Activated CD4-positive, alpha-beta T cell treated with anti-CD3 and anti-CD28 coated beads, Interleukin-10, Interleukin-2, amounts not matched to agents 100 ng/mL and 50 ng/mL, durations not matched to agents 16 hours and 8 hours (primary cell): ENCODE results near the gene GPR31.

Experiments
- DNase-seq: peaks from one replicate; pipeline ENCODE4 v3.0.0-alpha.2; 2020

Gene GPR31

DNA sequence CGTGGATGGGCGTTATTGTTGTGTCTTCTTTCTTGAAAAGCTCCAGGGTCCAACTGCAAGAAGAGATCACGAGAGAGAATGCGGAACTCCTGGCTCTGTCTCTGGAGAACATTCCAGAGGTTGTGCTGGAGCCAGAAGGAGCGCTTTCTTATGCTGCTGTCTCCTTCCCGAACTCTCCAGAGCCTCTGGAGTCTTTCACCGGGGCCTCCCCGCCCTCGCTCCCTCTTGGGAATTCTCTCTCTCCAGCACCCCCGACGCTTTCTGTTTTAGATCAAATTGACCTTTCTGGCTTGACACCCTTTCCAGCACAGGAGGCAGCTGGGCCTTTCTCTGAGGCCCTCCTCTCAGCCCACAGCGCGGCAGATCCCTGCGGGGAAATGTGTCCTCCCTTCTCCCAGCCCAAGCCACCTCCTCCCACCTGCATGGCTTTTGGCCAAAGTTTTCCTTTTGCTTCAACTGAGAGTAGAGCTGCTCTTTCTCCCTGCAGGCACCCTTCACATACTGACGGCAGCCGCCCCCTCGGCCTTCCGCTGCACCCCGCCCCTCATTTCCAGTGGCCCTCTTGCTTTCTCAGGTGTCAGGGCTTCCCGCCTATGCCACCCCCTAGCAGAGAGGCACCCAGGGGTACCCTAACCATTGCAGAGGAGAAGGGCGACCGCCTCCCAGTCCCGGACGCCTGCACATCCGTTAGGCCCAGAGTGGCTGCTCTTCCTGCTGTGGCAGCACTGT lies 41.5 kb downstream of the GPR31 start:
- DNase-seq = no peak

DNA sequence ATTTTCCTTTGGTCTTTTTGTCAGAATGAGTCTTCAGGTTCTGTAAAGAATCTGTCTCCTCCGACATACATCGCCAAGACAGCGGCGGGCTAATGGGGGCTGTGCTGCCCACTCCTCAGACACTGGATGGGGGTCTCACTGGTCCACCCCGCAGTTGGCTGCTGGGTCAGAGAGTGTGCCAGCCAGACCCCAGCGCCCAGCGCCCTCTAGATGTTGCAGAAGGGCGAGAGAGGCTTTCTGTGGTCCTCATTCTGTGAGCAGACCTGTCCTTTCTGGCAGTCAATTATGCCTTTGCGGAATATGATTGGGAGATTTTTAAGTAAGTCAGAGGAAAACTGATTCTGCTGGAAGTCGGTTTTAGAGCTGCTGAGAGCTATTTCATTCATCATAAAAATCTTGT lies 42.7 kb downstream of the GPR31 start:
- no peak for DNase-seq

- DNase-seq = peak; percentile 69
These were observed 43.6 kb downstream of the GPR31 start for GRCh38 chr6:167113935-167114910.

GRCh38 chr6:167113047-167113754 lies 44.6 kb downstream of the GPR31 start:
- DNase-seq = no peak

- no peak for DNase-seq
These were observed 45.4 kb downstream of the GPR31 start for GRCh38 chr6:167112421-167112820.

DNA sequence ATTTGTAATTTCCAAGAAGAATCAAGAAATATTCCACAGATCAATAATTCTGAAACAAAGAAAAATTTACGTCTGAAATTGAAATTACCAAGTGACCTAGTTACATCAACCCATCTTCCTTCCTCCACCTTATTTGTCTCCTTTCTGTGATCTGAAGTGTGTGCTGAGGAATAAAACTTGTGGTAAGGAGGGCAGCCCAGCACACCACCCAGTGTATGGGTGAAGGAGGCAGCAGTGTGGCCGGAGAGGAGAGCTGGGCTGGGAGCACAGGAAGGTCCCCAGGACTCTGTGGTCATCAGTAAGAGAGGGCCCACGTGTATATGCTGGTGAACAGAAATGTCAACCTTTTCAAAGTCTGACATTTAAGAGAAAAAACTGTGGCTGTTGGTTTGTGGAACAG lies 46.2 kb downstream of the GPR31 start:
- DNase-seq = no peak

GRCh38 chr6:167109651-167110050 lies 48.1 kb downstream of the GPR31 start:
- DNase-seq = no peak

DNA sequence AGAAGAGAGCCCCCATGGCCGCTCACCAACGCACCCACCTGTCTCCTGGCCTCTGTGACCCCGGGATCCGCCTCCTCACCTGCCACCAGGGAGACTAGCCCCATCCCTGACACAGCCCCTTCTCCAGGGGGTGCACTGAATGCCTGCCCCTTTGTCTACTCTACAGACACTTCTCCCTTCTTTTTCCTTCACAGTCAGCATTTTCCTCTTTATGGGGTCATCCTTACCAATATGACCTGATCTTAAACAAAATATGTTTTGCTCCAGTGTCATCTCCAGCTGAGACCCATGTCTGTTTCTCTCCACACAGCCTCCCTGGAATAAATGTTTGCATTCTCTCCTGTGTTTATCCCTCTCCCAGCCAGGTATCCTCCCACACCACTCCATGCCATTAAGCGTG lies 49.5 kb downstream of the GPR31 start:
- DNase-seq = no peak

DNA sequence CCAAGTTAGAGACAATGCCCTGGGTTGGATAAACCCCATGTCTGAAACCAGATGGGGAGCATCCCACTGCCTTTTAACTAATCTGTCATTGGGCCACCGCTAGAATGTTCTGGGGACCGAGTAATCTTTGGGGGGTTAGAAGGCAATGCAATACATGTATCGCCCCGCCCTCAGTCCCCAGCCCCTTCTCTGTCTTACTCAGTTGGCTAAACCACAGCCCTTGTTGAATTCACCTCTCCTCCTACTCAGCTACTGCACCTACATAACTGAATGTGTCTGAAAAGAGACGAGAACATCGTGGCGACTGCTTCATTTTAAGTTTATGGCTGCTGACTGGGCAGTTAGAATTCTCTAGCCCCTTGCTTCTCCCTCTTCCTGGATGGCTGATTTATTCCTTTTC lies 50.0 kb downstream of the GPR31 start:
- DNase-seq = no peak

DNA sequence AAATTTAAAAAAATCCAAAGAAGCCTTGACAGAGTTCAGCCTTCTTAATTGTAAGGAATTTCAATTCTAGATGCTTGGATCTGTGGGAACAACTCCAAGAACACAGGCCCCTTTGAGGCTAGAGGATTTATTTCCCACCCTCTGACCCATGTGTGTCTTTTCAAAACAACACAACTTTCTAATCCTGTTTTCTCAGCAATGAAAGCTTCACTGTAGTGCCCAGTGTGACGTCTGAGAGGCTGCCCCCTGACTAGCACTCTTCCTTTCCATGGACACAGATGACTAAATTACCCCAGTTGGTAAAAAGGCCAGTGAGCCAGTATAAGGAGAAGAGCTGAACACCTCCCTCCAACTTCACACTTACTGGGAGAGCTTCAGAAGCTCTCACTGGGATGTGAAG lies 51.4 kb downstream of the GPR31 start:
- no peak for DNase-seq
